Measurements from ENCODE around the gene P2RX6. TPM values are rescaled to one million over a fixed set of nuclear protein-coding genes. Genes with fewer than 3 reads are reported as not detected.

The P2RX6 gene
- total RNA-seq, 2 experiments from 2014 or later = 0.14 to 0.69 TPM

GRCh38 chr22:21009638-21010425 lies 5.1 kb upstream of the P2RX6 start:
- CTCF ChIA-PET = no interaction called here
- intact Hi-C loops (cut with DNase I, micrococcal nuclease) = no loop called here
- Mint-ChIP-seq H3K4me3 (peak overlapping the region; percentile 42), H3K27me3 (no peaks in the 10 kb centered on the region), H3K36me3 (ENCODE audit: low read depth) (no peaks in the 10 kb centered on the region), H3K9me3 (no peaks in the 10 kb centered on the region), H3K27ac (no peak overlapping the region), H3K4me1 (ENCODE audit: low read depth) (peaks cover 15% of the 10 kb centered on the region)
- Histone ChIP-seq H3K27me3 (ENCODE audit: control insufficient read depth in 1 of 2, insufficient read depth in 2 of 2, low read length in 2 of 2) (no peaks in the 10 kb centered on the region), H3K36me3 (ENCODE audit: insufficient read depth, low read length) (no peaks in the 10 kb centered on the region), H3K4me3 (ENCODE audit: low read length) (no peak overlapping the region), H3K4me1 (ENCODE audit: insufficient read depth, low read length) (peaks cover 12% of the 10 kb centered on the region), H3K9me3 (ENCODE audit: control insufficient read depth in 1 of 2, insufficient read depth in 1 of 2, low read length in 2 of 2) (no peaks in the 10 kb centered on the region), H3K27ac (ENCODE audit: low read depth in 1 of 2, low read length in 2 of 2) (no peak overlapping the region)
- POLR2A ChIA-PET = no interaction called here
- no peak for ATAC-seq (ENCODE audit: poor library complexity)
- DNase-seq = peak in 4 of 14 experiments; percentile 10 to 64 (median 42)
- no peak for TF ChIP-seq CTCF (IDR thresholded peaks at IDR 0.05)

- intact Hi-C loops (cut with DNase I, micrococcal nuclease) = no loop called here
- peaks cover 20% of the 10 kb centered on the region for H3K4me1 ChIP-seq (ENCODE audit: insufficient read depth, low read length)
Measured at GRCh38 chr22:21010426-21011113, 4.4 kb upstream of the P2RX6 start.

More at GRCh38 chr22:21010426-21011113, 4.4 kb upstream of the P2RX6 start:
- H3K36me3 Mint-ChIP-seq (ENCODE audit: low read depth) = no peaks in the 10 kb centered on the region
- H3K27ac Mint-ChIP-seq = no peak overlapping the region
- ChIA-PET POLR2A (interaction anchor here (3.2 kb wide), 1 partner anchor 9 kb away, joined by 22 read pairs; the partner anchor contains the start of gene THAP7), CTCF (no interaction called here)
- Histone ChIP-seq H3K4me3 (ENCODE audit: low read length) (no peak overlapping the region), H3K27me3 (ENCODE audit: control insufficient read depth in 1 of 2, insufficient read depth in 2 of 2, low read length in 2 of 2) (no peaks in the 10 kb centered on the region), H3K9me3 (ENCODE audit: control insufficient read depth in 1 of 2, insufficient read depth in 1 of 2, low read length in 2 of 2) (no peaks in the 10 kb centered on the region), H3K36me3 (ENCODE audit: insufficient read depth, low read length) (no peaks in the 10 kb centered on the region), H3K27ac (ENCODE audit: low read depth in 1 of 2, low read length in 2 of 2) (no peak overlapping the region)
- H3K27me3 Mint-ChIP-seq = no peaks in the 10 kb centered on the region
- peaks cover 21% of the 10 kb centered on the region for H3K4me1 Mint-ChIP-seq (ENCODE audit: low read depth)
- no peak overlapping the region for H3K4me3 Mint-ChIP-seq
- no peak for TF ChIP-seq CTCF (IDR thresholded peaks at IDR 0.05)
- ATAC-seq (ENCODE audit: poor library complexity) = no peak
- H3K9me3 Mint-ChIP-seq = no peaks in the 10 kb centered on the region
- DNase-seq = no peak
